GM19240 (cell line): ENCODE measurements around the gene PYM1.
"Not testable (repeated sequence)": the region's sequence is repeated elsewhere in the genome, so short reads cannot be mapped to it uniquely, and the experiment has no call there.

Source experiments
- DNase-seq: peaks from one replicate; pipeline ENCODE4 v3.0.0; 2011; ENCODE audit warnings: low spot score; ENCODE audit not compliant: insufficient read length

PYM1 gene

GRCh38 chr12:55940065-55940732, 12.5 kb upstream of the PYM1 start:
- DNase-seq, result peak; percentile 82

GRCh38 chr12:55938826-55939501, 11.3 kb upstream of the PYM1 start:
- DNase-seq, result no peak

- no peak for DNase-seq
Observed at GRCh38 chr12:55937981-55938380, 10.3 kb upstream of the PYM1 start.

- DNase-seq, result no peak
Observed at GRCh38 chr12:55935738-55936151, 8.1 kb upstream of the PYM1 start.

- DNase-seq, result no peak
Observed at GRCh38 chr12:55934773-55935172, 7.1 kb upstream of the PYM1 start.

- no peak for DNase-seq
Observed at GRCh38 chr12:55933799-55934742, 6.4 kb upstream of the PYM1 start.

GRCh38 chr12:55933169-55933798, 5.6 kb upstream of the PYM1 start:
- DNase-seq, result no peak

- no peak for DNase-seq
Observed at GRCh38 chr12:55932551-55932910, 4.8 kb upstream of the PYM1 start.

- DNase-seq, result no peak
Observed at GRCh38 chr12:55931780-55932550, 4.3 kb upstream of the PYM1 start.

- no peak for DNase-seq
Observed at GRCh38 chr12:55931317-55931779, 3.7 kb upstream of the PYM1 start.

GRCh38 chr12:55930771-55931316, 3.1 kb upstream of the PYM1 start, which contains the start of gene DGKA:
DGKA (plus strand) TSS chr12:55931162; CDS start chr12:55936504, 5,342 bp downstream.
- peak; percentile 65 for DNase-seq

- DNase-seq, result peak; percentile 83
Observed at GRCh38 chr12:55929306-55929791, 1.7 kb upstream of the PYM1 start.

- peak; percentile 66 for DNase-seq
Observed at GRCh38 chr12:55926738-55927587, 731 bp downstream of the PYM1 start.

GRCh38 chr12:55925870-55926737, 1.6 kb downstream of the PYM1 start:
- DNase-seq, result no peak

GRCh38 chr12:55925371-55925770, 2.3 kb downstream of the PYM1 start:
- no peak for DNase-seq

- DNase-seq, result not testable (repeated sequence)
Observed at GRCh38 chr12:55923648-55924047, 4.0 kb downstream of the PYM1 start.

- DNase-seq, result no peak
Observed at GRCh38 chr12:55922126-55922525, 5.6 kb downstream of the PYM1 start.

GRCh38 chr12:55919032-55919431, 8.7 kb downstream of the PYM1 start:
- not testable (repeated sequence) for DNase-seq
